ENCODE results near the gene RAB22A.

RAB22A gene

GRCh38 chr20:58309591-58310290 is at the start of gene RAB22A:
Gene RAB22A (plus strand): TSS chr20:58309715. CDS start chr20:58309977, 262 bp downstream.
- intact Hi-C loops (cut with DNase I) = loop anchor here (5.0 kb wide), 1 partner anchor 78 kb away; the partner anchor contains the start of gene VAPB

GRCh38 chr20:58260006-58260405 is 49.5 kb upstream of the RAB22A start:
- DNase-seq = no peak
- intact Hi-C loops (cut with DNase I) = no loop called here

More at GRCh38 chr20:58309591-58310290, at the start of gene RAB22A:
- DNase-seq = peak; percentile 63 to 96 (median 72)

- DNase-seq = no peak
- intact Hi-C loops (cut with DNase I) = no loop called here
Observed at GRCh38 chr20:58261660-58262059, 47.9 kb upstream of the RAB22A start.

- intact Hi-C loops (cut with DNase I) = no loop called here
- no peak for DNase-seq
Observed at GRCh38 chr20:58264271-58264670, 45.2 kb upstream of the RAB22A start.

GRCh38 chr20:58267389-58268215 is 41.9 kb upstream of the RAB22A start:
- DNase-seq = no peak
- intact Hi-C loops (cut with DNase I) = no loop called here

GRCh38 chr20:58268421-58268821 is 41.1 kb upstream of the RAB22A start:
- intact Hi-C loops (cut with DNase I) = no loop called here

GRCh38 chr20:58268936-58269619 is 40.4 kb upstream of the RAB22A start:
- DNase-seq = no peak
- intact Hi-C loops (cut with DNase I) = no loop called here

More at GRCh38 chr20:58268421-58268821, 41.1 kb upstream of the RAB22A start:
- no peak for DNase-seq

- intact Hi-C loops (cut with DNase I) = no loop called here
- no peak for DNase-seq
Observed at GRCh38 chr20:58271606-58272351, 37.7 kb upstream of the RAB22A start.

GRCh38 chr20:58274384-58274783 is 35.1 kb upstream of the RAB22A start:
- DNase-seq = no peak
- intact Hi-C loops (cut with DNase I) = no loop called here

GRCh38 chr20:58277107-58277506 is 32.4 kb upstream of the RAB22A start:
- intact Hi-C loops (cut with DNase I) = no loop called here
- DNase-seq = no peak

- intact Hi-C loops (cut with DNase I) = no loop called here
- no peak for DNase-seq
Observed at GRCh38 chr20:58277578-58278472, 31.7 kb upstream of the RAB22A start.

- DNase-seq = no peak
- intact Hi-C loops (cut with DNase I) = no loop called here
Observed at GRCh38 chr20:58286729-58287128, 22.8 kb upstream of the RAB22A start.

- intact Hi-C loops (cut with DNase I) = no loop called here
- DNase-seq = no peak
Observed at GRCh38 chr20:58287638-58288037, 21.9 kb upstream of the RAB22A start.

GRCh38 chr20:58289143-58289542 is 20.4 kb upstream of the RAB22A start:
- intact Hi-C loops (cut with DNase I) = no loop called here
- no peak for DNase-seq

GRCh38 chr20:58293453-58293852 is 16.1 kb upstream of the RAB22A start:
- intact Hi-C loops (cut with DNase I) = loop anchor here (2.0 kb wide), 1 partner anchor 55 kb away; no protein-coding TSS in a partner anchor
- peak in 2 of 10 donors; percentile 23 to 42 for DNase-seq

- intact Hi-C loops (cut with DNase I) = no loop called here
Observed at GRCh38 chr20:58294497-58295455, 14.7 kb upstream of the RAB22A start.

GRCh38 chr20:58296051-58296837 is 13.3 kb upstream of the RAB22A start:
- intact Hi-C loops (cut with DNase I) = no loop called here

More at GRCh38 chr20:58294497-58295455, 14.7 kb upstream of the RAB22A start:
- no peak for DNase-seq

More at GRCh38 chr20:58296051-58296837, 13.3 kb upstream of the RAB22A start:
- DNase-seq = no peak

Data from posterior cingulate gyrus (tissue), 11 donors.